Esophagus muscularis mucosa (tissue), 4 donors: ENCODE results near the gene MYO1C.

ENCODE experiments used
- EP300 ChIP-seq: sonication (generic); formaldehyde crosslinking; IDR thresholded peaks from one replicate; pipeline ENCODE4 v1.6.1; 2017; ENCODE audit warnings: antibody characterized with exemption
- POLR2A ChIP-seq: fragments of 450-650 bp; IDR thresholded peaks from one replicate; pipeline ENCODE4 v1.6.1; 2017; ENCODE audit warnings: antibody characterized with exemption, moderate library complexity, mild to moderate bottlenecking, low read depth
- POLR2AphosphoS5 ChIP-seq, 2 donors: sonication (generic); formaldehyde crosslinking; IDR thresholded peaks; one replicate each; pipeline ENCODE4 v1.6.1; 2017; ENCODE audit warnings: antibody characterized with exemption in 2 of 2
- TF ChIP-seq, protein P1 (sequence below), 3 experiments: fragments of 200-600 bp in 2 of 3; fragments of 450-650 bp in 1 of 3; sonication (generic) in 2 of 3; IDR thresholded peaks; one replicate each; pipeline ENCODE4 v1.5.1; 2017 to 2019; ENCODE audit warnings: antibody characterized with exemption in 3 of 3, mild to moderate bottlenecking in 2 of 3, moderate library complexity in 1 of 3

- TF ChIP-seq POLR2A = no peak
- TF ChIP-seq, protein P1, sequence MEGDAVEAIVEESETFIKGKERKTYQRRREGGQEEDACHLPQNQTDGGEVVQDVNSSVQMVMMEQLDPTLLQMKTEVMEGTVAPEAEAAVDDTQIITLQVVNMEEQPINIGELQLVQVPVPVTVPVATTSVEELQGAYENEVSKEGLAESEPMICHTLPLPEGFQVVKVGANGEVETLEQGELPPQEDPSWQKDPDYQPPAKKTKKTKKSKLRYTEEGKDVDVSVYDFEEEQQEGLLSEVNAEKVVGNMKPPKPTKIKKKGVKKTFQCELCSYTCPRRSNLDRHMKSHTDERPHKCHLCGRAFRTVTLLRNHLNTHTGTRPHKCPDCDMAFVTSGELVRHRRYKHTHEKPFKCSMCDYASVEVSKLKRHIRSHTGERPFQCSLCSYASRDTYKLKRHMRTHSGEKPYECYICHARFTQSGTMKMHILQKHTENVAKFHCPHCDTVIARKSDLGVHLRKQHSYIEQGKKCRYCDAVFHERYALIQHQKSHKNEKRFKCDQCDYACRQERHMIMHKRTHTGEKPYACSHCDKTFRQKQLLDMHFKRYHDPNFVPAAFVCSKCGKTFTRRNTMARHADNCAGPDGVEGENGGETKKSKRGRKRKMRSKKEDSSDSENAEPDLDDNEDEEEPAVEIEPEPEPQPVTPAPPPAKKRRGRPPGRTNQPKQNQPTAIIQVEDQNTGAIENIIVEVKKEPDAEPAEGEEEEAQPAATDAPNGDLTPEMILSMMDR (IDR thresholded peaks at IDR 0.05) = no peak
- no peak for TF ChIP-seq EP300
- no peak for TF ChIP-seq POLR2AphosphoS5 (IDR thresholded peaks at IDR 0.05)
Measured at GRCh38 chr17:1509290-1509881, 16.9 kb upstream of the MYO1C start.
